Natural killer cell (primary cell): ENCODE results near the gene SNX11. TPM values are rescaled to one million over a fixed set of nuclear protein-coding genes. Genes with fewer than 3 reads are reported as not detected.

ENCODE experiments used
- ATAC-seq, 3 donors: fragments of 150-1000 bp in 2 of 3; fragments of 200-7000 bp in 1 of 3; cut with Tn5 transposase; 1 replicate in 1 of 3; 2 replicates in 2 of 3; pipeline ENCODE4 v1.10.0; 2021; ENCODE audit warnings: mild to moderate bottlenecking in 2 of 3, moderate library complexity in 2 of 3
- DNase-seq, 2 donors: peaks; one replicate each; pipeline versions ENCODE4 v3.0.0 to v3.0.0-alpha.2; 2013 to 2021; ENCODE audit warnings: mixed read lengths in 1 of 2
- H3K27ac ChIP-seq: one replicate; pipeline ENCODE4 v1.5.1; 2013; ENCODE audit warnings: mild to moderate bottlenecking, low read length
- H3K27me3 ChIP-seq: one replicate; pipeline ENCODE4 v1.6.1; 2013; ENCODE audit warnings: low read length; ENCODE audit not compliant: control insufficient read depth, insufficient read depth
- H3K36me3 ChIP-seq: one replicate; pipeline ENCODE4 v1.6.1; 2013; ENCODE audit warnings: low read length; ENCODE audit not compliant: control insufficient read depth, insufficient read depth
- H3K4me1 ChIP-seq: one replicate; pipeline ENCODE4 v1.6.1; 2013; ENCODE audit warnings: low read length; ENCODE audit not compliant: control insufficient read depth, insufficient read depth
- H3K4me3 ChIP-seq: one replicate; pipeline ENCODE4 v1.5.1; 2013; ENCODE audit warnings: low read length
- H3K9me3 ChIP-seq: one replicate; pipeline ENCODE4 v1.6.1; 2013; ENCODE audit warnings: low read length; ENCODE audit not compliant: control insufficient read depth, insufficient read depth
- H3K27ac Mint-ChIP-seq, 2 donors: one replicate each; pipeline ENCODE4 v1.8.0; 2022; ENCODE audit warnings: mild to moderate bottlenecking in 2 of 2, mixed read lengths in 2 of 2, moderate library complexity in 1 of 2
- H3K27me3 Mint-ChIP-seq, 2 donors: one replicate each; pipeline ENCODE4 v1.8.0; 2022; ENCODE audit warnings: low read depth in 2 of 2, mixed read lengths in 2 of 2
- H3K36me3 Mint-ChIP-seq: one replicate; pipeline ENCODE4 v1.8.0; 2022; ENCODE audit warnings: mixed read lengths
- H3K4me1 Mint-ChIP-seq, 2 donors: one replicate each; pipeline ENCODE4 v1.8.0; 2022; ENCODE audit warnings: mixed read lengths in 2 of 2
- H3K4me3 Mint-ChIP-seq: one replicate; pipeline ENCODE4 v1.8.0; 2022; ENCODE audit warnings: mild to moderate bottlenecking, moderate library complexity, mixed read lengths
- H3K9me3 Mint-ChIP-seq, 2 donors: one replicate each; pipeline ENCODE4 v1.8.0; 2022; ENCODE audit warnings: mixed read lengths in 2 of 2
- WGBS: methylation state at CpG from one replicate; pipeline ENCODE4 v1.1.7; 2013; ENCODE audit warnings: missing lambda C conversion rate; ENCODE audit not compliant: insufficient coverage; 5-methylcytosine and 5-hydroxymethylcytosine counted together
- intact Hi-C: fragments of 100-400 bp; cut with micrococcal nuclease; formaldehyde crosslinking; loops from one replicate; pipeline ENCODE4 v1.14.2; 2022
- total RNA-seq, 4 donors: library from RNA; stranded (reverse); fragments of 120-200 nt in 1 of 4; gene quantifications; one replicate each; pipeline versions ENCODE4 v1.2.3 to v1.2.4, GENCODE V29; 2013 to 2022
- TF ChIP-seq, protein P1 (sequence below): fragments of 200-600 bp; IDR thresholded peaks from one replicate; pipeline ENCODE4 v1.8.0; 2022; ENCODE audit warnings: antibody characterized with exemption

Gene SNX11
- total RNA-seq, 3 donors from 2014 or later (not counting 1 experiment from before 2014, with no cell fraction given): 22.4 to 43.2 (median 33.2) TPM

DNA sequence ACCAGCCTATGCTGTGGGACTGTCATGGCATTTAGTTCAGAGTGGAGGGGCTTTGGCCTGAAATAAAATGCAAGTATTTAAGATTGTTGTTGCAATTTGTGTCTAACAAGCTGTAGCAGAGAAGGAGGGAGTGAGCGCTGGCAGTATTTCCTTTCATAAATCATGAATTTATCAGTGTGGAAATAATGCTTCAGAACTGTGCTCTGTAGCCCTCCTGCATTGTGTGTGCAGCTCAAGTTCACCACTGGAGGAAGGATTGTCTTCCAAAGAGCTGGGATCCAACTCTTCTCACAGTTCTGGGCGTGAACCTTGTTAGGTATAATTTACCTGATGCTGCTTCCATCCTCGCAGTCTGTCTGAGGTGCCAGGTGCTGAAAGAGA, 15.1 kb downstream of the SNX11 start:
- H3K4me1 Mint-ChIP-seq: no peaks in the 10 kb centered on the region
- no peak overlapping the region for H3K27ac ChIP-seq

DNA sequence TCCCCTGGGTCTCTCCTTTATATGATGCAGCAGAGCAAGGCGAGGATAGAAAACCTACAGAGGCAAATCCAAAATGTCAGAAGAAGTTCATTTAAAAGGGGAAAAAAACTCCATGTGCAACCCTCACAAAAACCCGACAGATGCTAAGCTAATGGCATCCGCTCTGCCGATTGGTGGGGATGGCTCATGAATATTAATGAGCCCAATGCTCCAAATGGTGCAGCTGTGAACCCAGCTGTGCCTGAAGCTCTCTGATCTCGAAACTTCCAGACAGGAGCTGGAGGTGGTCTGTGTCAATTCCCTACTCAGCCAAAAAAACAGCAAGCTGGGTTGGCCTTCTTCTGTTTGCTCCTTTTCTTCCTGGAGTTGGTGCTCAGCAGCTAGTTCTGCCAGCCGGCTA, 15.5 kb downstream of the SNX11 start:
- intact Hi-C loops: no loop called here
- no peaks in the 10 kb centered on the region for H3K4me1 ChIP-seq
- no peaks in the 10 kb centered on the region for H3K27me3 ChIP-seq
- no peak for DNase-seq
- 100% methylated on average over 6 of the region's 6 CpGs for WGBS
- H3K4me3 Mint-ChIP-seq: no peak overlapping the region
- no peak overlapping the region for H3K27ac Mint-ChIP-seq
- peaks cover 39% of the 10 kb centered on the region for H3K36me3 ChIP-seq
- no peaks in the 10 kb centered on the region for H3K27me3 Mint-ChIP-seq
- H3K9me3 Mint-ChIP-seq: no peaks in the 10 kb centered on the region
- TF ChIP-seq, protein P1, sequence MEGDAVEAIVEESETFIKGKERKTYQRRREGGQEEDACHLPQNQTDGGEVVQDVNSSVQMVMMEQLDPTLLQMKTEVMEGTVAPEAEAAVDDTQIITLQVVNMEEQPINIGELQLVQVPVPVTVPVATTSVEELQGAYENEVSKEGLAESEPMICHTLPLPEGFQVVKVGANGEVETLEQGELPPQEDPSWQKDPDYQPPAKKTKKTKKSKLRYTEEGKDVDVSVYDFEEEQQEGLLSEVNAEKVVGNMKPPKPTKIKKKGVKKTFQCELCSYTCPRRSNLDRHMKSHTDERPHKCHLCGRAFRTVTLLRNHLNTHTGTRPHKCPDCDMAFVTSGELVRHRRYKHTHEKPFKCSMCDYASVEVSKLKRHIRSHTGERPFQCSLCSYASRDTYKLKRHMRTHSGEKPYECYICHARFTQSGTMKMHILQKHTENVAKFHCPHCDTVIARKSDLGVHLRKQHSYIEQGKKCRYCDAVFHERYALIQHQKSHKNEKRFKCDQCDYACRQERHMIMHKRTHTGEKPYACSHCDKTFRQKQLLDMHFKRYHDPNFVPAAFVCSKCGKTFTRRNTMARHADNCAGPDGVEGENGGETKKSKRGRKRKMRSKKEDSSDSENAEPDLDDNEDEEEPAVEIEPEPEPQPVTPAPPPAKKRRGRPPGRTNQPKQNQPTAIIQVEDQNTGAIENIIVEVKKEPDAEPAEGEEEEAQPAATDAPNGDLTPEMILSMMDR: no peak
- H3K9me3 ChIP-seq: no peaks in the 10 kb centered on the region
- no peak for ATAC-seq
- no peaks in the 10 kb centered on the region for H3K4me1 Mint-ChIP-seq
- no peak overlapping the region for H3K4me3 ChIP-seq
- H3K36me3 Mint-ChIP-seq: no peaks in the 10 kb centered on the region
- H3K27ac ChIP-seq: no peak overlapping the region

More for the DNA sequence above, 15.1 kb downstream of the SNX11 start:
- intact Hi-C loops: no loop called here
- H3K36me3 Mint-ChIP-seq: no peaks in the 10 kb centered on the region
- no peak overlapping the region for H3K4me3 ChIP-seq
- H3K4me3 Mint-ChIP-seq: no peak overlapping the region
- ATAC-seq (no peak), DNase-seq (no peak)
- no peaks in the 10 kb centered on the region for H3K9me3 ChIP-seq
- TF ChIP-seq, protein P1: no peak
- no peaks in the 10 kb centered on the region for H3K27me3 ChIP-seq
- no peaks in the 10 kb centered on the region for H3K4me1 ChIP-seq
- 95% methylated on average over 3 of the region's 3 CpGs for WGBS
- H3K36me3 ChIP-seq: peaks cover 43% of the 10 kb centered on the region
- no peak overlapping the region for H3K27ac Mint-ChIP-seq
- H3K9me3 Mint-ChIP-seq: no peaks in the 10 kb centered on the region
- no peaks in the 10 kb centered on the region for H3K27me3 Mint-ChIP-seq

DNA sequence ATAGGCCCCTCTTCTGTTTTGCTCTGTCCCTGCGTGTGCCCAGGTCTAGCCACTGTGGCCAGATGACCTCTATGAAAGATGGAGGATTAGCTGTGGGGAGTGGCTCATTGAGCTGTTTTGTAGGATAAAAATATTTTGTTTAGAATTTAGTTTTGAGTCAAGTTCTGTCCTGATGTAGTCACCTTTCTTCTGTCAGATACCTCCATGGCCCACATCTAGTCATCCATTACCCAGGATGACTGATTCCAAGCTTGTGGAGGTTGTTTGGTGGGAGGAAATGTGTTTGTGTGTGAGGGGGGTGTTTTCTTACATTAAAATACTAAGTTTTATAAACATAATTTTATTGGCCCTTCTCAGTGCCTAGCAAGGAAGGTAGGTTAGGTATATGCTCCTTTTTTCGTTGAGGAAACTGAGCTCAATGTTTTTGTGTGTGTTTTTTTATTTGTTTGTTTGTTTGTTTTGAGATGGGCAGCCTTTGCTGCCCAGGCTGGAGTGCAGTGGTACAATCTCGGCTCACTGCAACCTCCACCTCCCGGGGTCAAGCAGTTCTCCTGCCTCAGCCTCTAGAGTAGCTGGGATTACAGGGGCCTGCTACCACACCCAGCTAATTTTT, 16.3 kb downstream of the SNX11 start:
- Histone ChIP-seq H3K4me1 (no peaks in the 10 kb centered on the region), H3K36me3 (peaks cover 34% of the 10 kb centered on the region), H3K9me3 (no peaks in the 10 kb centered on the region), H3K27me3 (no peaks in the 10 kb centered on the region), H3K27ac (no peak overlapping the region), H3K4me3 (no peak overlapping the region)
- Mint-ChIP-seq H3K27me3 (no peaks in the 10 kb centered on the region), H3K4me3 (no peak overlapping the region), H3K4me1 (no peaks in the 10 kb centered on the region), H3K36me3 (no peaks in the 10 kb centered on the region), H3K9me3 (no peaks in the 10 kb centered on the region), H3K27ac (no peak overlapping the region)
- DNase-seq (no peak), ATAC-seq (no peak)
- TF ChIP-seq, protein P1: no peak
- intact Hi-C loops: no loop called here
- WGBS: 98% methylated on average over 4 of the region's 4 CpGs
